Measurements from ENCODE around the gene KANSL2. TPM values are rescaled to one million over a fixed set of nuclear protein-coding genes. Genes with fewer than 3 reads are reported as not detected.
A peak's percentile ranks its signal among the peaks of the same experiment; 100 is the strongest.
"Not testable (repeated sequence)": the region's sequence is repeated elsewhere in the genome, so short reads cannot be mapped to it uniquely, and the experiment has no call there.

KANSL2 gene

DNA sequence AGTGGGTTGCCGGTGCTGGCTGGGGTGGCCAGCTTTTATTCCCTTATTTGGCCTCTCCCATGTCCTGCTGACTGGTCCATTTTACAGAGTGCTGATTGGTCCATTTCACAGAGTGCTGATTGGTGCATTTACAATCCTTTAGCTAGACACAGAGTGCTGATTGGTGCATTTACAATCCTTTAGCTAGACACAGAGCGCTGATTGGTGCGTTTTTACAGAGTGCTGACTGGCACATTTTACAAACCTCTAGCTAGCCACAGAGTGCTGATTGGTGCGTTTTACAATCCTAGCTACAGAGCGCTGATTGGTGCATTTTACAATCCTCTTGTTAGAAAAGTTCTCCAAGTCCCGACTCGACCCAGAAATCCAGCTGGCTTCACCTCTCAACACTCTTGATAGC, 59.0 kb downstream of the KANSL2 start:
- H4K5ac ChIP-seq (ENCODE audit: low read length); H3K4ac ChIP-seq (ENCODE audit: low read depth, low read length); H2AK5ac ChIP-seq (ENCODE audit: low read length); H3K9ac ChIP-seq (ENCODE audit: low read length); H3K23ac ChIP-seq (ENCODE audit: low read length); H3K36me3 ChIP-seq (ENCODE audit: control insufficient read depth, insufficient read depth, low read length); H3K79me1 ChIP-seq (ENCODE audit: low read length); H3K27ac ChIP-seq (ENCODE audit: low read depth, low read length); H3K18ac ChIP-seq (ENCODE audit: low read length); H2BK5ac ChIP-seq (ENCODE audit: low read length); DNase-seq; H3K27me3 ChIP-seq (ENCODE audit: insufficient read depth, low read length, poor library complexity); H2BK120ac ChIP-seq (ENCODE audit: low read depth, low read length); H3K4me2 ChIP-seq (ENCODE audit: low read length); H2BK15ac ChIP-seq (replicated peaks; ENCODE audit: low read depth); H3K56ac ChIP-seq (ENCODE audit: low read length); H3K4me3 ChIP-seq (ENCODE audit: low read length); H4K8ac ChIP-seq (ENCODE audit: low read depth, low read length); H3K79me2 ChIP-seq (ENCODE audit: control insufficient read depth, insufficient read depth, low read length); H3K4me1 ChIP-seq (ENCODE audit: control insufficient read depth, low read depth, low read length): not testable (repeated sequence)
- WGBS (ENCODE audit: extremely low coverage, insufficient coverage, low lambda C conversion rate): no CpG with 5 or more reads among the region's 7 CpGs

DNA sequence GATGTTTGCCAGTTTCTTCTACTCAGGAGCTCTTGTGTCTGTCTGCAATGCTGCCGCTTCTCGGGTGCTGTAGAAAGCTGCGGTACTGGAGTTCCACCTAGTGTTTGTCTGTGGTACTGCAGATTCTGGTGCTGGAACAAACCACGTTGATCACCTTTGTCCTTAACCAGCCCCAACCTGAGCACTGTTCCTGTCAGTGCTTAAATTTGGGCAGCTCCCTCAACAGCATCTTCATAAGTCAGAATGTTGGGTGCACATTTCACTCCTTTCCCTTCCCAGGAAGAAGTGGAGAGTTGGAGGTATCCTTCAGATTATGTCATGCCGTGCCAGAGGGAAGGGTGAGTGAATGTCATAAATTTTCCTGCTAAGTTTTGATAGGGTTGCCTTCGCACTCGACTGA, 63.5 kb downstream of the KANSL2 start:
- no peak overlapping the region for H3K23ac ChIP-seq (ENCODE audit: low read length)
- WGBS (ENCODE audit: extremely low coverage, insufficient coverage, low lambda C conversion rate): no CpG with 5 or more reads among the region's 7 CpGs

DNA sequence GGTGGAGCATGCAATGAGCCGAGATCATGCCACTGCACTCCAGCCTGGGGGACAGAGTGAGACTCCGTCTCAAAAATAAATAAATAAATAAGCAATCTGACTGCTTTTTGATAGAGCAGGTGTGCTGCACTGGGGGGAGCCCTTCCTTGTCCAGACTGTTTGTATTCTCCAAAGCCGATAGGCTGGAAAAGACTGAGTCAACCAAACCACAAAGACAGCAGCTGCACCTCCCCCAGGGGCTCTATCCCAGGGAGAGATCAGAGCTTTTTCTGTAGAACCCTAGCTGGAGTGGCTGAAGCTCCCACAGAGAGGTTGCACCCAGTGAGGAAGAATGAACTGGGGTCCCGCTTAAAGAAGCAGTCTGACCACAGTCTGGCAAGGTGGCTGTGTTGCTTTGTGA, 66.4 kb downstream of the KANSL2 start:
- H3K36me3 ChIP-seq (ENCODE audit: control insufficient read depth, insufficient read depth, low read length): no peaks in the 10 kb centered on the region
- no peaks in the 10 kb centered on the region for H3K27me3 ChIP-seq (ENCODE audit: insufficient read depth, low read length, poor library complexity)
- no peak overlapping the region for H3K4me2 ChIP-seq (ENCODE audit: low read length)
- H3K9ac ChIP-seq (ENCODE audit: low read length): no peak overlapping the region
- H2BK5ac ChIP-seq (ENCODE audit: low read length): no peak overlapping the region
- no peak overlapping the region for H2BK15ac ChIP-seq (replicated peaks; ENCODE audit: low read depth)
- H4K5ac ChIP-seq (ENCODE audit: low read length): no peak overlapping the region
- H3K4me1 ChIP-seq (ENCODE audit: control insufficient read depth, low read depth, low read length): no peaks in the 10 kb centered on the region
- H3K4me3 ChIP-seq (ENCODE audit: low read length): no peak overlapping the region
- no peaks in the 10 kb centered on the region for H3K79me1 ChIP-seq (ENCODE audit: low read length)
- WGBS (ENCODE audit: extremely low coverage, insufficient coverage, low lambda C conversion rate): no CpG with 5 or more reads among the region's 4 CpGs
- H3K23ac ChIP-seq (ENCODE audit: low read length): no peak overlapping the region
- no peak overlapping the region for H2BK120ac ChIP-seq (ENCODE audit: low read depth, low read length)
- no peak overlapping the region for H4K8ac ChIP-seq (ENCODE audit: low read depth, low read length)
- H3K18ac ChIP-seq (ENCODE audit: low read length): no peak overlapping the region
- H3K56ac ChIP-seq (ENCODE audit: low read length): no peak overlapping the region
- no peak overlapping the region for H3K4ac ChIP-seq (ENCODE audit: low read depth, low read length)
- no peak overlapping the region for H3K27ac ChIP-seq (ENCODE audit: low read depth, low read length)
- H2AK5ac ChIP-seq (ENCODE audit: low read length): no peak overlapping the region
- DNase-seq: no peak
- no peaks in the 10 kb centered on the region for H3K79me2 ChIP-seq (ENCODE audit: control insufficient read depth, insufficient read depth, low read length)

More for the DNA sequence above, 63.5 kb downstream of the KANSL2 start:
- Histone ChIP-seq H3K79me1 (ENCODE audit: low read length) (no peaks in the 10 kb centered on the region), H3K4me1 (ENCODE audit: control insufficient read depth, low read depth, low read length) (no peaks in the 10 kb centered on the region), H2BK120ac (ENCODE audit: low read depth, low read length) (no peak overlapping the region), H4K8ac (ENCODE audit: low read depth, low read length) (no peak overlapping the region), H3K4me3 (ENCODE audit: low read length) (no peak overlapping the region), H3K56ac (ENCODE audit: low read length) (no peak overlapping the region), H3K36me3 (ENCODE audit: control insufficient read depth, insufficient read depth, low read length) (no peaks in the 10 kb centered on the region), H3K9ac (ENCODE audit: low read length) (no peak overlapping the region), H3K27me3 (ENCODE audit: insufficient read depth, low read length, poor library complexity) (no peaks in the 10 kb centered on the region), H3K27ac (ENCODE audit: low read depth, low read length) (no peak overlapping the region), H4K5ac (ENCODE audit: low read length) (no peak overlapping the region), H3K79me2 (ENCODE audit: control insufficient read depth, insufficient read depth, low read length) (no peaks in the 10 kb centered on the region), H3K18ac (ENCODE audit: low read length) (no peak overlapping the region), H3K4me2 (ENCODE audit: low read length) (no peak overlapping the region), H3K4ac (ENCODE audit: low read depth, low read length) (no peak overlapping the region), H2BK15ac (replicated peaks; ENCODE audit: low read depth) (no peak overlapping the region), H2AK5ac (ENCODE audit: low read length) (no peak overlapping the region), H2BK5ac (ENCODE audit: low read length) (no peak overlapping the region)
- peak; percentile 86 for DNase-seq

DNA sequence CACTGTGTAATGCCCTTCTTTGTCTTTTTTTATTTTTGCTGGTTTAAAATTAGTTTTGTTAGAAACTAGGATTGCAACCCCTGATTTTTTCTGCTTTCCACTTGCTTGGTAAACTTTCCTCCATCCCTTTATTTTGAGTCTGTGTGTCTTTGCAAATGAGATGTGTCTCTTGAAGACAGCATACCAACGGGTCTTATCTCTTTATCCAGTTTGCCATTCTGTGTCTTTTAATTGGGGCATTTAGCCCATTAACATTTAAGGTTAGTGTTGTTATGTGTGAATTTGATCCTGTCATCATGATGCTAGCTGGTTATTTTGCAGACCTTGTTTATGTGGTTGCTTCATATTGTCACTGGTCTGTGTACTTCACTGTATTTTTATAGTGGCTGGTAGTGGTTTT, 68.7 kb downstream of the KANSL2 start:
- no peak overlapping the region for H2BK15ac ChIP-seq (replicated peaks; ENCODE audit: low read depth)
- no peak overlapping the region for H3K4me3 ChIP-seq (ENCODE audit: low read length)
- H2BK5ac ChIP-seq (ENCODE audit: low read length): no peak overlapping the region
- H3K27ac ChIP-seq (ENCODE audit: low read depth, low read length): no peak overlapping the region
- H3K36me3 ChIP-seq (ENCODE audit: control insufficient read depth, insufficient read depth, low read length): no peaks in the 10 kb centered on the region
- no CpG with 5 or more reads among the region's 1 CpG for WGBS (ENCODE audit: extremely low coverage, insufficient coverage, low lambda C conversion rate)
- H3K4me1 ChIP-seq (ENCODE audit: control insufficient read depth, low read depth, low read length): no peaks in the 10 kb centered on the region
- H2AK5ac ChIP-seq (ENCODE audit: low read length): no peak overlapping the region
- no peak overlapping the region for H3K23ac ChIP-seq (ENCODE audit: low read length)
- no peak overlapping the region for H3K4me2 ChIP-seq (ENCODE audit: low read length)
- no peak overlapping the region for H3K9ac ChIP-seq (ENCODE audit: low read length)
- H3K4ac ChIP-seq (ENCODE audit: low read depth, low read length): no peak overlapping the region
- no peak overlapping the region for H3K18ac ChIP-seq (ENCODE audit: low read length)
- H4K8ac ChIP-seq (ENCODE audit: low read depth, low read length): no peak overlapping the region
- H3K79me1 ChIP-seq (ENCODE audit: low read length): no peaks in the 10 kb centered on the region
- no peak overlapping the region for H4K5ac ChIP-seq (ENCODE audit: low read length)
- no peaks in the 10 kb centered on the region for H3K79me2 ChIP-seq (ENCODE audit: control insufficient read depth, insufficient read depth, low read length)
- no peak overlapping the region for H3K56ac ChIP-seq (ENCODE audit: low read length)
- no peak overlapping the region for H2BK120ac ChIP-seq (ENCODE audit: low read depth, low read length)
- no peaks in the 10 kb centered on the region for H3K27me3 ChIP-seq (ENCODE audit: insufficient read depth, low read length, poor library complexity)
- DNase-seq: no peak

Small RNA genes lying within 50 kb of the gene (small RNA-seq; reads per million reads assigned to genes)
- gene MIR1291 (ENCODE audit: insufficient read depth): not detected
- gene SNORA2A (ENCODE audit: insufficient read depth): 5.9 reads per million, percentile 75 among the genes with 10 or more reads in this experiment
- 1.1 reads per million for gene SNORA2B (ENCODE audit: insufficient read depth)
- 1.8 reads per million, percentile 8 among the genes with 10 or more reads in this experiment for gene SNORA2C (ENCODE audit: insufficient read depth)
